Activated naive CD4-positive, alpha-beta T cell treated with anti-CD3 and anti-CD28 coated beads for 36 hours (primary cell): Measurements from ENCODE around the gene AP1M1. TPM values are rescaled to one million over a fixed set of nuclear protein-coding genes. Genes with fewer than 3 reads are reported as not detected.

Experiments
- CTCF ChIA-PET: fragments of 350-600 bp; sonication (Branson Sonifier 250); formaldehyde crosslinking; loops from one replicate; lab custom pipeline; 2021; ENCODE audit warnings: antibody characterized with exemption; lab: Charles Lee
- DNase-seq: peaks from one replicate; pipeline ENCODE4 v3.0.0-alpha.2; 2020
- H3K27ac Mint-ChIP-seq: one replicate; pipeline ENCODE4 v1.8.0; 2021; ENCODE audit warnings: mild to moderate bottlenecking, mixed read lengths
- H3K27me3 Mint-ChIP-seq: one replicate; pipeline ENCODE4 v1.8.0; 2021; ENCODE audit warnings: low read depth, mixed read lengths
- H3K36me3 Mint-ChIP-seq: one replicate; pipeline ENCODE4 v1.8.0; 2021; ENCODE audit warnings: low read depth, mixed read lengths
- H3K4me1 Mint-ChIP-seq: one replicate; pipeline ENCODE4 v1.8.0; 2021; ENCODE audit warnings: low read depth, mixed read lengths
- H3K4me3 Mint-ChIP-seq: one replicate; pipeline ENCODE4 v1.8.0; 2021; ENCODE audit warnings: mild to moderate bottlenecking, moderate library complexity, mixed read lengths
- H3K9me3 Mint-ChIP-seq: one replicate; pipeline ENCODE4 v1.8.0; 2021; ENCODE audit warnings: mixed read lengths
- intact Hi-C: fragments of 100-400 bp; cut with micrococcal nuclease; formaldehyde crosslinking; loops from one replicate; pipeline ENCODE4 v1.15.1; 2023
- total RNA-seq, 2 experiments: library from RNA; stranded (reverse); gene quantifications; one replicate each; pipeline ENCODE4 v1.2.3, GENCODE V29; 2021

Gene AP1M1
- 100 to 1,000 TPM; 113 to 123 TPM for total RNA-seq

- Mint-ChIP-seq H3K4me1 (peaks cover 37% of the 10 kb centered on the region), H3K4me3 (peak within 1 kb of the TSS; percentile 93), H3K9me3 (no peaks in the 10 kb centered on the region), H3K27ac (peak within 1 kb of the TSS; percentile 93), H3K27me3 (no peaks in the 10 kb centered on the region), H3K36me3 (peaks cover 12% of the 10 kb centered on the region)
- CTCF ChIA-PET, result interaction anchor here (0.6 to 4.9 kb wide), 3 partner anchors 12 to 185 kb away, joined by 4 to 30 read pairs (median 4); partner anchors contain the start of gene FAM32A
- intact Hi-C loops, result loop anchor here (1.0 to 5.0 kb wide), 7 partner anchors 12 to 1073 kb away; partner anchors contain the start of genes C19orf44, CALR3, FAM32A and RAB8A
- DNase-seq, result peak; percentile 99
These were observed at the start of gene AP1M1 for GRCh38 chr19:16197622-16198369. Gene AP1M1 (plus strand): TSS chr19:16197911. CDS start chr19:16198027, 116 bp downstream.

DNA sequence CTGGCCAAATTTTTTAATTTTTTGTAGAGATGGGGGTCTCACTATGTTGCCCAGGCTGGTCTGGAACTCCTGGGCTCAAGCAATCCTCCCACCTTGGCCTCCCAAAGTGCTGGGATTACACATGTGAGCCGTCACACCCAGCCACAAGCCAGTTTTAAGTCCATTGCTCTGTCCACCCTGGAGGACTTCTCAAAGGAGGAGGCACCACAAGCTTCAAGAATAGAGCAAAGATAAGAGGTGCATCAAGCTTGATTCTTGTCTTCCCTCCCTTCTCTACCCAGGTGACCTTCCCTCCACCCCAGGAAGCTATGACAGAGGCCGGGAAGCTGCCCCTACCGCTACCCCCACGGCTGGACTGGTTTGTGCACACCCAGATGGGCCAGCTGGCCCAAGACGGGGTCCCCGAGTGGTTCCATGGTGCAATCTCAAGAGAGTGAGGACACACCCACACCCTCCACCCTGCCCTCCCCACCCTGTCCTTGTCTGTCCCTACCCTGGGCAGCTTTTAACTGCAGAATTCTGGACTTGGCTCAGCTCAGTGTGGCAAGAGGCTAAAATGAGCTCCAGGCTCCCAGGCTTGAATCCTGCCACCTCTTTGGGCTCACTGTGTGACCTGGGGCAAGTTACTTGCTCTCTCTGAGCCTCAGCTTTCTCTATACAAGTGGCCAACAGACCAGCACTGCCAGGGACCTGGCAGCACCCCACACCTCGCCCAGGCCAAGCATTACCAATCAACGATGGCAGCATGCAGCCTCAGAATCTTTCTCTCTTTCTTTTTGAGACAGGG, 49.1 kb upstream of the AP1M1 start:
- Mint-ChIP-seq H3K4me3 (no peak overlapping the region), H3K4me1 (peaks cover 19% of the 10 kb centered on the region), H3K27ac (no peak overlapping the region), H3K36me3 (peaks cover 30% of the 10 kb centered on the region), H3K9me3 (no peaks in the 10 kb centered on the region), H3K27me3 (no peaks in the 10 kb centered on the region)
- CTCF ChIA-PET, result interaction anchor here (1.6 kb wide), 1 partner anchor 107 kb away, joined by 8 read pairs; no protein-coding TSS in a partner anchor
- intact Hi-C loops, result no loop called here
- no peak for DNase-seq

GRCh38 chr19:16153582-16154336, 44.0 kb upstream of the AP1M1 start:
- Mint-ChIP-seq H3K4me3 (no peak overlapping the region), H3K36me3 (peaks cover 42% of the 10 kb centered on the region), H3K4me1 (no peaks in the 10 kb centered on the region), H3K27me3 (no peaks in the 10 kb centered on the region), H3K27ac (no peak overlapping the region), H3K9me3 (no peaks in the 10 kb centered on the region)
- CTCF ChIA-PET, result interaction anchor here (0.9 to 2.7 kb wide), 2 partner anchors 10 to 112 kb away, joined by 3 to 6 read pairs; partner anchors contain the start of gene HSH2D
- DNase-seq, result peak; percentile 20
- intact Hi-C loops, result no loop called here

GRCh38 chr19:16154557-16154956, 43.2 kb upstream of the AP1M1 start:
- Mint-ChIP-seq H3K4me1 (no peaks in the 10 kb centered on the region), H3K27ac (peak overlapping the region; percentile 34), H3K27me3 (no peaks in the 10 kb centered on the region), H3K4me3 (no peak overlapping the region), H3K36me3 (peaks cover 36% of the 10 kb centered on the region), H3K9me3 (no peaks in the 10 kb centered on the region)
- intact Hi-C loops, result no loop called here
- DNase-seq, result no peak
- CTCF ChIA-PET, result interaction anchor here (2.7 kb wide), 1 partner anchor 10 kb away, joined by 6 read pairs; the partner anchor contains the start of gene HSH2D

DNA sequence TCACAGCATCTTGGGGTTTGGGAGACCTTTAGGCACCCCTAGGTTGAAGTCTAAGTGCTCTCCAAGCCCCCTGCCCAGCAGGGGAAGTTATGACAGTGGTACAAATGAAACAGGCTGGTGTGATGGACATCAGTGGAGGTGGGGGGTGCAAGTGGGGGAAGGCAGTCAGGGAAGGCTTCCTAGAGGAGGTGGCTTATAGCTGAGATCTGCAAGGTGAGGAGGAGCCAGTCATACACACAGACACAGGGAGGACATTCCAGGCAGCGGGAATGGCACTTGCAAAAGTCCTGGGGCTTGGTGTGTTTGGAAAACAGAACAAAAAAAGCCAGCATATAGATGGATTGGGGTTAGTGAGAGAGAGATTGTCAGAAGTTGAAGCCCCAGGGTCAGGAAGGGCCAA, 42.6 kb upstream of the AP1M1 start:
- peaks cover 36% of the 10 kb centered on the region for H3K36me3 Mint-ChIP-seq
- H3K27ac Mint-ChIP-seq, result peak overlapping the region; percentile 34
- H3K4me1 Mint-ChIP-seq, result no peaks in the 10 kb centered on the region
- no peaks in the 10 kb centered on the region for H3K27me3 Mint-ChIP-seq
- CTCF ChIA-PET, result no interaction called here
- H3K4me3 Mint-ChIP-seq, result no peak overlapping the region
- intact Hi-C loops, result no loop called here
- H3K9me3 Mint-ChIP-seq, result no peaks in the 10 kb centered on the region
- DNase-seq, result no peak

- Mint-ChIP-seq H3K9me3 (no peaks in the 10 kb centered on the region), H3K36me3 (peaks cover 34% of the 10 kb centered on the region), H3K27ac (no peak overlapping the region), H3K4me1 (peaks cover 16% of the 10 kb centered on the region), H3K27me3 (no peaks in the 10 kb centered on the region), H3K4me3 (no peak overlapping the region)
- intact Hi-C loops, result no loop called here
- CTCF ChIA-PET, result no interaction called here
- DNase-seq, result no peak
These were observed 40.8 kb upstream of the AP1M1 start for GRCh38 chr19:16156904-16157303.

- Mint-ChIP-seq H3K4me1 (peaks cover 17% of the 10 kb centered on the region), H3K4me3 (no peak overlapping the region), H3K27me3 (no peaks in the 10 kb centered on the region), H3K36me3 (peaks cover 31% of the 10 kb centered on the region), H3K9me3 (no peaks in the 10 kb centered on the region), H3K27ac (no peak overlapping the region)
- intact Hi-C loops, result no loop called here
- DNase-seq, result no peak
- CTCF ChIA-PET, result interaction anchor here (1.3 kb wide), 1 partner anchor 115 kb away, joined by 3 read pairs; no protein-coding TSS in a partner anchor
These were observed 40.1 kb upstream of the AP1M1 start for GRCh38 chr19:16157601-16158000.

GRCh38 chr19:16159655-16160054, 38.1 kb upstream of the AP1M1 start:
- intact Hi-C loops, result no loop called here
- peaks cover 17% of the 10 kb centered on the region for H3K4me1 Mint-ChIP-seq
- no peaks in the 10 kb centered on the region for H3K27me3 Mint-ChIP-seq
- H3K4me3 Mint-ChIP-seq, result no peak overlapping the region
- H3K27ac Mint-ChIP-seq, result no peak overlapping the region
- H3K36me3 Mint-ChIP-seq, result peaks cover 18% of the 10 kb centered on the region
- DNase-seq, result no peak
- no peaks in the 10 kb centered on the region for H3K9me3 Mint-ChIP-seq
- CTCF ChIA-PET, result interaction anchor here (0.6 to 0.7 kb wide), 2 partner anchors 51 to 118 kb away, joined by 3 to 4 read pairs; no protein-coding TSS in a partner anchor

GRCh38 chr19:16160445-16160942, 37.2 kb upstream of the AP1M1 start:
- H3K27me3 Mint-ChIP-seq, result no peaks in the 10 kb centered on the region
- CTCF ChIA-PET, result interaction anchor here (0.6 to 0.7 kb wide), 2 partner anchors 52 to 565 kb away, joined by 4 to 5 read pairs; no protein-coding TSS in a partner anchor
- intact Hi-C loops, result no loop called here
- H3K4me1 Mint-ChIP-seq, result peaks cover 17% of the 10 kb centered on the region
- DNase-seq, result no peak
- no peak overlapping the region for H3K4me3 Mint-ChIP-seq
- H3K9me3 Mint-ChIP-seq, result no peaks in the 10 kb centered on the region
- peaks cover 10% of the 10 kb centered on the region for H3K36me3 Mint-ChIP-seq
- no peak overlapping the region for H3K27ac Mint-ChIP-seq

GRCh38 chr19:16160943-16161560, 36.7 kb upstream of the AP1M1 start:
- H3K27ac Mint-ChIP-seq, result no peak overlapping the region
- peaks cover 8% of the 10 kb centered on the region for H3K36me3 Mint-ChIP-seq
- H3K9me3 Mint-ChIP-seq, result no peaks in the 10 kb centered on the region
- no peaks in the 10 kb centered on the region for H3K27me3 Mint-ChIP-seq
- CTCF ChIA-PET, result interaction anchor here (0.6 kb wide), 1 partner anchor 564 kb away, joined by 5 read pairs; no protein-coding TSS in a partner anchor
- no peak overlapping the region for H3K4me3 Mint-ChIP-seq
- peaks cover 17% of the 10 kb centered on the region for H3K4me1 Mint-ChIP-seq
- intact Hi-C loops, result no loop called here
- DNase-seq, result peak; percentile 52

- peaks cover 17% of the 10 kb centered on the region for H3K4me1 Mint-ChIP-seq
- peak; percentile 47 for DNase-seq
- H3K4me3 Mint-ChIP-seq, result no peak overlapping the region
- no peaks in the 10 kb centered on the region for H3K27me3 Mint-ChIP-seq
- H3K36me3 Mint-ChIP-seq, result peaks cover 2% of the 10 kb centered on the region
- H3K27ac Mint-ChIP-seq, result no peak overlapping the region
- no peaks in the 10 kb centered on the region for H3K9me3 Mint-ChIP-seq
- intact Hi-C loops, result no loop called here
- CTCF ChIA-PET, result interaction anchor here (0.7 kb wide), 1 partner anchor 110 kb away, joined by 6 read pairs; no protein-coding TSS in a partner anchor
These were observed 35.9 kb upstream of the AP1M1 start for GRCh38 chr19:16161840-16162239.
